Rectal smooth muscle tissue (tissue), 1 donor: Measurements from ENCODE around the gene B4GALNT2.
"Not testable (repeated sequence)": the region's sequence is repeated elsewhere in the genome, so short reads cannot be mapped to it uniquely, and the experiment has no call there.

Experiments
- H3K27ac ChIP-seq: one replicate; pipeline ENCODE4 v1.7.0; 2013; ENCODE audit warnings: low read depth, low read length, inconsistent platforms
- H3K27me3 ChIP-seq: one replicate; pipeline ENCODE4 v1.7.0; 2013; ENCODE audit warnings: low read length; ENCODE audit not compliant: control insufficient read depth, insufficient read depth
- H3K36me3 ChIP-seq: one replicate; pipeline ENCODE4 v1.7.0; 2013; ENCODE audit warnings: low read length; ENCODE audit not compliant: control insufficient read depth, insufficient read depth
- H3K4me1 ChIP-seq: one replicate; pipeline ENCODE4 v1.7.0; 2013; ENCODE audit warnings: low read length; ENCODE audit not compliant: control insufficient read depth, insufficient read depth
- H3K4me3 ChIP-seq: one replicate; pipeline ENCODE4 v1.7.0; 2013; ENCODE audit warnings: low read length
- H3K9ac ChIP-seq: one replicate; pipeline ENCODE4 v1.7.0; 2013; ENCODE audit warnings: low read length

The B4GALNT2 gene, protein sequence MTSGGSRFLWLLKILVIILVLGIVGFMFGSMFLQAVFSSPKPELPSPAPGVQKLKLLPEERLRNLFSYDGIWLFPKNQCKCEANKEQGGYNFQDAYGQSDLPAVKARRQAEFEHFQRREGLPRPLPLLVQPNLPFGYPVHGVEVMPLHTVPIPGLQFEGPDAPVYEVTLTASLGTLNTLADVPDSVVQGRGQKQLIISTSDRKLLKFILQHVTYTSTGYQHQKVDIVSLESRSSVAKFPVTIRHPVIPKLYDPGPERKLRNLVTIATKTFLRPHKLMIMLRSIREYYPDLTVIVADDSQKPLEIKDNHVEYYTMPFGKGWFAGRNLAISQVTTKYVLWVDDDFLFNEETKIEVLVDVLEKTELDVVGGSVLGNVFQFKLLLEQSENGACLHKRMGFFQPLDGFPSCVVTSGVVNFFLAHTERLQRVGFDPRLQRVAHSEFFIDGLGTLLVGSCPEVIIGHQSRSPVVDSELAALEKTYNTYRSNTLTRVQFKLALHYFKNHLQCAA

DNA sequence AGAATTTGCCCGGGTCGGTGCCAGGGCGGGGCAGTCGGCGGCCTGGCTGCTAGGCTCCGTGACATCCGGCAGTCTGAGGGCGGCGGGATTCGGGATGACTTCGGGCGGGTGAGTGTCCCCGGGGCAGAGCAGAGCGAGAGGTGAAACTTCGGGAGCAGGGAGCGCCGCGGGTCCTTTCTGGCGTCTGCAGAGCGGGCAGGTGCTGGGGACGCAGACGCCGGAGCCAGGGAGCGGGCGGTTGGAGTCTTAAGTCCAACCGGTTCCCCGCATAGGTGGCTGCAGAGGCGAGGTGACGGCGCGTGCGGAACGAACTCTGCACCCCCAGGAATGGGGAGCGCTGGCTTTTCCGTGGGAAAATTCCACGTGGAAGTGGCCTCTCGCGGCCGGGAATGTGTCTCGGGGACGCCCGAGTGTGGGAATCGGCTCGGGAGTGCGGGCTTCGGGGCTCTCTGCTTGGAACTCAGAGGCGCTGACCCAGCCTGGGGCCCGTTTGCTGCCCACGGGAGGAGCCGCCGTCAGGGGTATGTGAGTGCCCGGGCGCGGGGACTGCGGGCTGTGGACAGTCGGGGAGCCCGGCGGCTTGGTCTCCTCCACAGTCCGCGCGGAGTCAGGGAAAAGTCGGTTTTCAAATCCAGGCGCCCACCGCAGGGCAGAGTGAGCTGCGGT, at the start of gene B4GALNT2:
Gene B4GALNT2, plus strand, starts transcription at position 71 of the 666 bp plus-strand sequence. Its CDS starts 24 bp downstream, at position 95.
- H3K27me3 ChIP-seq = peaks cover 16% of the 10 kb centered on the region

GRCh38 chr17:49085046-49085445, 47.5 kb upstream of the B4GALNT2 start:
- H3K27ac ChIP-seq, H3K36me3 ChIP-seq, H3K27me3 ChIP-seq, H3K4me1 ChIP-seq, H3K4me3 ChIP-seq, H3K9ac ChIP-seq: not testable (repeated sequence)

More for the DNA sequence above, at the start of gene B4GALNT2:
- Histone ChIP-seq H3K4me3 (peak within 1 kb of the TSS; percentile 59), H3K9ac (no peak within 1 kb of the TSS), H3K4me1 (no peaks in the 10 kb centered on the region), H3K36me3 (no peaks in the 10 kb centered on the region), H3K27ac (no peak within 1 kb of the TSS)

- H3K4me3 ChIP-seq = no peak overlapping the region
- H3K27ac ChIP-seq = no peak overlapping the region
- H3K4me1 ChIP-seq = no peaks in the 10 kb centered on the region
- H3K27me3 ChIP-seq = no peaks in the 10 kb centered on the region
- H3K36me3 ChIP-seq = no peaks in the 10 kb centered on the region
- no peak overlapping the region for H3K9ac ChIP-seq
Measured at GRCh38 chr17:49085565-49086315, 46.8 kb upstream of the B4GALNT2 start.

DNA sequence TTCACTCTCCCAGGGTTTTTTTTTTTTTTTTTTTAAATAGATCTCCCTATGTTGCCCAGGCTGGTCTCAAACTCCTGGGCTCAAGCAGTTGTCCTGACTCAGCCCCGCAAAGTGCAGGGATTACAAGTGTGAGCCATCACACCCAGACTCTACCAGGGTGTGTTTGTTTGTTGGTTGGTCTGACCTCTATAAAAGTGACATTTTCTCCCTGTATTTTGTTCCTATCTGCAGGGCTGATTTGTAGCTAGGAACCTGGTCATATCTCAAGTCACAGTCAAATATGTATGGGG, 46.3 kb upstream of the B4GALNT2 start:
- H3K9ac ChIP-seq = no peak overlapping the region
- no peak overlapping the region for H3K4me3 ChIP-seq
- no peaks in the 10 kb centered on the region for H3K36me3 ChIP-seq
- no peaks in the 10 kb centered on the region for H3K27me3 ChIP-seq
- no peaks in the 10 kb centered on the region for H3K4me1 ChIP-seq
- H3K27ac ChIP-seq = no peak overlapping the region

DNA sequence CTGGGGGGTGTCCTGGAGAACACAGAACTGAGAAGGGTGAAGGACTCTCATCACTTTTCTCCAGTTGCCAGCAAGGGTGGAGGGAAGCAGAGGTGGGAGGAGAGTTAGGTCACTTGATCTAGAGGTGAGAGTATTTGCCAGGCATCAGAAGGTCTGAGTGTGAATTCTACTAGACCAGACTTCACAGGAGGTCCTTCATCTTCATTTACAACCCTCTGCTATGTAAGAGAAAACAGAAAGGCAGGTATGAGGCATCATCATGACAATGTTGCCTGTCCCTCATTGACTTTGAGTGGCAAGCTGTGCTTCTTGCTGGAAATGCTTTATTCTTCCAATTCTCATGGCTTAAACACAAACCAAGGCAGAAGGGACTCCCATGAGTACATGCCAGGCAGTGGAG, 45.9 kb upstream of the B4GALNT2 start:
- Histone ChIP-seq H3K27ac (no peak overlapping the region), H3K9ac (no peak overlapping the region), H3K36me3 (no peaks in the 10 kb centered on the region), H3K4me3 (no peak overlapping the region), H3K27me3 (no peaks in the 10 kb centered on the region), H3K4me1 (no peaks in the 10 kb centered on the region)

DNA sequence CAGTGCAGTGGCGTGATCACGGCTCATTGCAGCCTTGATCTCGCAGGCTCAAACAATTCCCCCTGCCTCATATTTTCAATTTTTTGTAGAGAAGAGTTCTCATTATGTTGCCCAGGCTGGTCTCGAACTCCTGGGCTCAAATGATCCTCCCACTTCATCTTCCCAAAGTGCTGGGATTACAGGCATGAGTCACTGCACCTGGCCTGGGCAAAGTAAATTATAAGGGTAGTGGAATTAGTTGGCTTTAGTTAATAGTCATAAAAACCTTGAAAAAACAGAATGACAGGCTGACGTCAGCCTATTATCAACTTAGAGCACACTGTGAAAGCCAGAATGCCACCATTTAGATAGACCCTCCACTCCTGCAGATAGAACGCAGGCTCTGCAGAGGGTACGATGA, 43.5 kb upstream of the B4GALNT2 start:
- H3K4me3 ChIP-seq = no peak overlapping the region
- H3K27ac ChIP-seq = no peak overlapping the region
- no peaks in the 10 kb centered on the region for H3K36me3 ChIP-seq
- no peaks in the 10 kb centered on the region for H3K4me1 ChIP-seq
- no peaks in the 10 kb centered on the region for H3K27me3 ChIP-seq
- H3K9ac ChIP-seq = no peak overlapping the region

- H3K36me3 ChIP-seq = no peaks in the 10 kb centered on the region
- H3K27me3 ChIP-seq = no peaks in the 10 kb centered on the region
- no peak overlapping the region for H3K27ac ChIP-seq
- H3K9ac ChIP-seq = no peak overlapping the region
- H3K4me3 ChIP-seq = no peak overlapping the region
- no peaks in the 10 kb centered on the region for H3K4me1 ChIP-seq
Measured at GRCh38 chr17:49090878-49091594, 41.5 kb upstream of the B4GALNT2 start.

GRCh38 chr17:49093131-49093530, 39.4 kb upstream of the B4GALNT2 start:
- no peak overlapping the region for H3K9ac ChIP-seq
- no peak overlapping the region for H3K4me3 ChIP-seq

DNA sequence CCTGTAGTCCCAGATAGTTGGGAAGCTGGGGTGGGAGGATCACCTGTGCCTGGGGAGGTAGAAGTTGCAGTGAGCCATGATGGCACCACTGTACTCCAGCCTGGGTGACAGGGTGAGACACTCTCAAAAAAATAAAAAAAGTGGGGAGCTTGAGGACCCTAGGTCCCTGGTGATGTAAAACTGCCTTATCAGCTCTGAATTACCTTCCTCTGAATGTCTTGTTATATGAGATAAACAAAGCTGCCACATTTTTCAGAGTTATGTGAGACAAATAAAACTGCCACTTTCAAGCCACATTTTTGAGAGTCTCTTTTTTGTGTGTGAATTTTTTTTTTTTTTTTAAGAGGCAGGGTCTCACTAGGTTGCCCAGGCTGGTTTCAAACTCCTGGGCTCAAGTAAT, 32.0 kb upstream of the B4GALNT2 start:
- Histone ChIP-seq H3K4me1 (no peaks in the 10 kb centered on the region), H3K27ac (no peak overlapping the region), H3K4me3 (no peak overlapping the region), H3K27me3 (no peaks in the 10 kb centered on the region), H3K36me3 (no peaks in the 10 kb centered on the region), H3K9ac (no peak overlapping the region)

More at GRCh38 chr17:49093131-49093530, 39.4 kb upstream of the B4GALNT2 start:
- H3K27ac ChIP-seq = no peak overlapping the region
- H3K4me1 ChIP-seq = no peaks in the 10 kb centered on the region
- no peaks in the 10 kb centered on the region for H3K27me3 ChIP-seq
- no peaks in the 10 kb centered on the region for H3K36me3 ChIP-seq

DNA sequence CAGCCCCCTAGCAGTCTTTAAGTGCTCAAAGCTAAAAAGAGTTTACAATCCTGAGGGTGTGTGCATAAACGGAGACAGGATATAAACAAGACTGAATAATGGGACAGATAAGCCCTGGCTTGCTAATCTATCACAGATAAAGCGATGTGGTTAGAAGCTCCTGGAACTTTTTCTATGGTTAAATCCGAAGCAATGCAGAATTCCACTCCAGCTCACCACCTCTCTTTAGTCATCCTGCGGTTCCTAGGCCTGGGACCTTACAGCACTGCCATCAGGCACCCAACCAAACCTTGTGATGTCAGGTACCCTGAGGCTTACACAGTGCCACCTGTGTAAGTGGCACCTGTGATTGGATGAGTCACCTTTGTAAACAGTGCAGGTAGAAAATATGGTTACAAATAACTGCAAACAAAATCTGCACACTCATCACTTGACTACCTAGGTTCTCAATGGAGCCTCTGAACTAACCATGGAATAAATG, 31.5 kb upstream of the B4GALNT2 start:
- Histone ChIP-seq H3K27ac (no peak overlapping the region), H3K4me3 (no peak overlapping the region), H3K4me1 (no peaks in the 10 kb centered on the region), H3K9ac (no peak overlapping the region), H3K27me3 (no peaks in the 10 kb centered on the region), H3K36me3 (no peaks in the 10 kb centered on the region)

DNA sequence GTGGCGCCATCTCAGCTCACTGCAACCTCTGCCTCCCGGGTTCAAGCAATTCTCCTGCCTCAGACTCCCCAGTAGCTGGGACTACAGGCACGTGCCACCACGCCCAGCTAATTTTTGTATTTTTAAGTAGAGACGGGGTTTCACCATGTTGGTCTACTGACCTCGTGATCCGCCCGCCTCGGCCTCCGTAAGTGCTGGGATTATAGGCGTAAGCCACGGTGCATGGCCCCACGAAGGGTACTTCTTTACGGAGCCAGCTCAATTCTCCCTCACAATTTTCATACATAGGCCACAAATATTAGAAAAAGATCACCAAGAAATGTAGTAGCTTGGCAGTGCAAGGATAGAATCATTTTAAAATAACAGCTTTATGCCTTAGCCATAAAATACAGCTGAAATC, 29.2 kb upstream of the B4GALNT2 start:
- not testable (repeated sequence) for H3K27me3 ChIP-seq, H3K4me3 ChIP-seq, H3K36me3 ChIP-seq, H3K9ac ChIP-seq, H3K4me1 ChIP-seq, H3K27ac ChIP-seq
